CD4-positive, CD25-positive, alpha-beta regulatory T cell (primary cell): ENCODE measurements around the gene MALRD1. TPM values are rescaled to one million over a fixed set of nuclear protein-coding genes. Genes with fewer than 3 reads are reported as not detected.

ENCODE experiments used
- ATAC-seq, 2 donors: fragments of 150-1000 bp; cut with Tn5 transposase; one replicate each; pipeline ENCODE4 v1.10.0; 2021; ENCODE audit warnings: low read depth in 2 of 2, moderate number of reproducible peaks in 2 of 2, moderate library complexity in 1 of 2
- DNase-seq, 3 donors: peaks; one replicate each; pipeline versions ENCODE4 v3.0.0 to v3.0.0-alpha.2; 2012 to 2022; ENCODE audit warnings: mixed read lengths in 1 of 3
- H3K27ac ChIP-seq: one replicate; pipeline ENCODE4 v1.7.0; 2013; ENCODE audit warnings: mild to moderate bottlenecking, low read length; ENCODE audit not compliant: insufficient read depth, poor library complexity, severe bottlenecking
- H3K27me3 ChIP-seq: one replicate; pipeline ENCODE4 v1.7.0; 2013; ENCODE audit warnings: low read length; ENCODE audit not compliant: control insufficient read depth, insufficient read depth
- H3K36me3 ChIP-seq: one replicate; pipeline ENCODE4 v1.7.0; 2013; ENCODE audit warnings: mild to moderate bottlenecking, low read length, moderate library complexity; ENCODE audit not compliant: control insufficient read depth, insufficient read depth
- H3K4me1 ChIP-seq: 2 replicates; pipeline ENCODE4 v1.7.0; 2013; ENCODE audit warnings: mild to moderate bottlenecking, low read length; ENCODE audit not compliant: insufficient read depth, control insufficient read depth, poor library complexity, severe bottlenecking
- H3K4me3 ChIP-seq: one replicate; pipeline ENCODE4 v1.7.0; 2013; ENCODE audit warnings: low read depth, mild to moderate bottlenecking, low read length, moderate library complexity
- H3K9me3 ChIP-seq, 2 experiments: 1 replicate in 1 of 2; 2 replicates in 1 of 2; pipeline ENCODE4 v1.7.0; 2013; ENCODE audit warnings: low read length in 2 of 2, mild to moderate bottlenecking in 1 of 2, moderate library complexity in 1 of 2; ENCODE audit not compliant: control insufficient read depth in 2 of 2
- H3K27ac Mint-ChIP-seq, 3 donors: one replicate each; pipeline ENCODE4 v1.8.0; 2020 to 2022; ENCODE audit warnings: mild to moderate bottlenecking in 3 of 3, mixed read lengths in 3 of 3, moderate library complexity in 2 of 3
- H3K27me3 Mint-ChIP-seq: one replicate; pipeline ENCODE4 v1.8.0; 2022; ENCODE audit warnings: mild to moderate bottlenecking, mixed read lengths
- H3K36me3 Mint-ChIP-seq: one replicate; pipeline ENCODE4 v1.8.0; 2020; ENCODE audit warnings: mixed read lengths
- H3K4me1 Mint-ChIP-seq, 4 donors: one replicate each; pipeline ENCODE4 v1.8.0; 2020 to 2022; ENCODE audit warnings: mixed read lengths in 4 of 4, mild to moderate bottlenecking in 1 of 4
- H3K4me3 Mint-ChIP-seq, 4 donors: one replicate each; pipeline ENCODE4 v1.8.0; 2020 to 2022; ENCODE audit warnings: mild to moderate bottlenecking in 4 of 4, mixed read lengths in 4 of 4, moderate library complexity in 3 of 4
- H3K9me3 Mint-ChIP-seq, 7 donors: one replicate each; pipeline ENCODE4 v1.8.0; 2020 to 2022; ENCODE audit warnings: mixed read lengths in 7 of 7, mild to moderate bottlenecking in 3 of 7, moderate library complexity in 2 of 7
- polyA plus RNA-seq, 4 donors: library from polyadenylated mRNA; unstranded; fragments of 300-500 nt; fragmentation: Illumina TruSeq; gene quantifications; one replicate each; pipeline ENCODE4 v1.2.3, GENCODE V29; 2021
- total RNA-seq: library from RNA; stranded (reverse); gene quantifications from one replicate; pipeline ENCODE4 v1.2.3, GENCODE V29; 2022

MALRD1 gene
- total and polyA plus RNA-seq, 5 donors from 2014 or later = not detected

DNA sequence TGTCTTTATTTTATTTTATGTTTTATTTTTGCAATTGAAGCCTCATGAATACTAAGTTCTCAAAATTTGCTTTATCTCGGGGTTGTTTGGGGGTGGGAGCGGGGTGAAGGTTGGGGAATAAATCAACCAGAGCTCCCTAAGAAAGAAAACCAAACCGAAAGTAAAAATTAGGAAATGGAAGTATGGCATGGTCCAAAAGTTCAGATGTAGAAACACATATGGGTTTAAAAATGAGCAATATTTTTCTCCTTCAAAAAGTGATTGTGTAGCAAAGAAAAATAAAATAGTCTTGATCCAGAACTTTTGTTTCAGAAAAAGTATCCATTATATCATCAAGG, 590.3 kb downstream of the MALRD1 start:
- Mint-ChIP-seq H3K4me3 (no peak overlapping the region), H3K27ac (no peak overlapping the region)
- no peak overlapping the region for H3K4me3 ChIP-seq

DNA sequence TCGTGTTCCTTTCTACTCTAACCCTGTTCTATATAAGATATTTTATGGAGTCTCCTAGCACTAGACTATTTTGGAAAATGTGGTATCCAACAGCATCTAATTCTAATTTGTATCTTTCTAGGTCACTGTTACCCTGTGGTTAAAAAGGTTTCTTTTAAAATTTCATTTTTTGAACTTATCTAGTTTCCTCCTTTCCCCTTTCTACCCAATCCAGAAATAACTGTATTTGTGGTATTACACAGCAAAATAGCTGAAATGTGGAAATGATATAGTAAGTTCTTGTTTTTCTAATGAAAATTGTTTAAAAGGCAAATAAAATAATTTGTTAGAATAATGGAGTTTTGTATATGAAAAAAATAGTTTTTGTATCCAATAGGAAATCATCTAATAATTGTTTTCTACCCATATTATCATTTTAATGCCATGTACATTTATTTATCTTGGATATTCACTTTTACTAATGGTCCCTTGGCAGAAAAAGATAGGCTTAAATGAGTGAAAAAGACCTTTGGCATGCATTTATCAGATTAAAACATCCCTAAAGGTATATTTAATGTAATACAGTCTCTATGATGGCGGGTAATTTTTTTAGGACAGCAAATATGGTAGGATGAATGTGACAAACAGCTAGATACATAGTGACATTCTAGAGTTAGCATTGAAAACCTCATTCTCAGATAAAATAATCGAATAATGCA, 592.1 kb downstream of the MALRD1 start:
- H3K9me3 ChIP-seq = no peaks in the 10 kb centered on the region
- DNase-seq = no peak
- no peak for ATAC-seq
- Mint-ChIP-seq H3K4me3 (no peak overlapping the region), H3K27ac (no peak overlapping the region), H3K4me1 (peaks cover 0 to 3% (median 0%) of the 10 kb centered on the region in 4 donors), H3K9me3 (peaks cover 2 to 14% (median 5%) of the 10 kb centered on the region in 7 donors), H3K27me3 (no peaks in the 10 kb centered on the region), H3K36me3 (no peaks in the 10 kb centered on the region)
- H3K4me3 ChIP-seq = no peak overlapping the region
- H3K36me3 ChIP-seq = no peaks in the 10 kb centered on the region
- H3K27me3 ChIP-seq = no peaks in the 10 kb centered on the region
- no peaks in the 10 kb centered on the region for H3K4me1 ChIP-seq
- no peak overlapping the region for H3K27ac ChIP-seq

More for the DNA sequence above, 590.3 kb downstream of the MALRD1 start:
- DNase-seq (no peak), ATAC-seq (no peak)
- no peak overlapping the region for H3K27ac ChIP-seq
- no peaks in the 10 kb centered on the region for H3K27me3 ChIP-seq
- no peaks in the 10 kb centered on the region for H3K27me3 Mint-ChIP-seq
- H3K36me3 Mint-ChIP-seq = no peaks in the 10 kb centered on the region
- no peaks in the 10 kb centered on the region for H3K9me3 ChIP-seq
- no peaks in the 10 kb centered on the region for H3K36me3 ChIP-seq
- H3K4me1 Mint-ChIP-seq = peaks cover 0 to 3% (median 0%) of the 10 kb centered on the region in 4 donors
- peaks cover 3 to 20% (median 4%) of the 10 kb centered on the region in 7 donors for H3K9me3 Mint-ChIP-seq
- no peaks in the 10 kb centered on the region for H3K4me1 ChIP-seq

DNA sequence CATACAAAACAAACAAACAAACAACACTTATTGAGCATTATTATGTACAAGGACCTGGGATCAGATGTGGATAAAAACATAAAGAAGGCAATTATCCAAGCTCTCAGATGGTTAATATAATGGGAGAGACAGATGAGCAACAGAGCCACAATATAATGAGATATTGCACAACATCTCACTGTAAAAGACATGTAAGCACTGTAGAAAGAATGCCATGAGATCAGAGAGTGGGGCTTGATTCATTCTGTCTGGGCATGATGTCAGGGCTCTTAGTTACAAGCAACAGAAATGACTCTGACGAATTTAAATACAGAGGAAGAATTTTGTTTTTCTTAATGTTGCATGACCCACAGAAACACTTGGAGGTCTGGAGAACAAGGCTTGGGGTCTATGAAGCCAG, 602.9 kb downstream of the MALRD1 start:
- no peak overlapping the region for H3K27ac ChIP-seq
- H3K4me3 ChIP-seq = no peak overlapping the region
- no peaks in the 10 kb centered on the region for H3K4me1 ChIP-seq
- H3K4me1 Mint-ChIP-seq = no peaks in the 10 kb centered on the region
- peaks cover 0 to 7% of the 10 kb centered on the region in 2 experiments for H3K9me3 ChIP-seq
- ATAC-seq = no peak
- no peak overlapping the region for H3K4me3 Mint-ChIP-seq
- H3K9me3 Mint-ChIP-seq = peaks cover 0 to 16% (median 3%) of the 10 kb centered on the region in 7 donors
- H3K36me3 ChIP-seq = no peaks in the 10 kb centered on the region
- no peak for DNase-seq
- H3K27ac Mint-ChIP-seq = no peak overlapping the region
- no peaks in the 10 kb centered on the region for H3K27me3 Mint-ChIP-seq
- H3K36me3 Mint-ChIP-seq = no peaks in the 10 kb centered on the region
- no peaks in the 10 kb centered on the region for H3K27me3 ChIP-seq

DNA sequence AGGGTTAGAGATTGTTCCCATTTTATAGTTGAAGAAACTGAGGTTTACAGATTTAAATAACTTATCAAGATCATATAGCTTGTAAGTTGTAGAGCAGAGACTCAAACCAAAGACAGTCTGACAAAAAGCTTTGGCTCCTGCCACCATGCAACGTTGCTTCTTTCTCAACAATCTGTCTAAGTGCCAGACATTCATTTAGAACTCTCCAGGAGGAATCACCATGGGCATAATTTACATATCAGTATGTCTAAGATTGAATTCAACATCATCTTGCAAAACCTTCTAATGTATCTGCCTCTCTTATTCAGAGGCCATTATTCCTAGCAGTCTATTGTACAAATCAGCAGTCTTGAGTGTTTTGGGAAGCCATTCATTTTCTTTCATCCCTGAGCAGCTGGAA, 604.1 kb downstream of the MALRD1 start:
- Histone ChIP-seq H3K36me3 (no peaks in the 10 kb centered on the region), H3K27ac (no peak overlapping the region), H3K4me3 (no peak overlapping the region), H3K9me3 (no peaks in the 10 kb centered on the region), H3K27me3 (no peaks in the 10 kb centered on the region), H3K4me1 (no peaks in the 10 kb centered on the region)
- no peaks in the 10 kb centered on the region for H3K4me1 Mint-ChIP-seq
- no peak overlapping the region for H3K27ac Mint-ChIP-seq
- no peaks in the 10 kb centered on the region for H3K36me3 Mint-ChIP-seq
- no peak overlapping the region for H3K4me3 Mint-ChIP-seq
- ATAC-seq = no peak
- no peak for DNase-seq
- peaks cover 0 to 11% (median 5%) of the 10 kb centered on the region in 7 donors for H3K9me3 Mint-ChIP-seq
- H3K27me3 Mint-ChIP-seq = no peaks in the 10 kb centered on the region

DNA sequence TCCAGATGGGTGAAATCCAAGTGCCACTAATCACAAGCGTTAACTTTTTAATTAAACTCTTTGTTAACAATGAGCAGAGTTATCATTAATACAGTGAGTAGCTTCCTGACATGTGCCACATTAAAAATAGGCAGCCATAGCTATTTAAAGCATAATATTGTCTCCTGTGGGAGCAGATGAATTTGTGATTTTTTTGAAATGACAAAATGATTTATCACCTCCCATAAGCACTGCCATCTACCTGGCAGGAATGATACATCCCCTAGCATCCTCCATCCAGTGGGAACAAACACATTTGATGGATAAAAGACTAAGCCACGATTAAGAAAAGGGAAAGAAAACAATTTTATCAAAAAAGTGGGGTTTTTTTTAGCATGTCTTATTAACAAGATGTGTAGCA, 605.3 kb downstream of the MALRD1 start:
- H3K9me3 Mint-ChIP-seq = peaks cover under 1 to 7% (median 5%) of the 10 kb centered on the region in 7 donors
- no peaks in the 10 kb centered on the region for H3K27me3 Mint-ChIP-seq
- H3K4me3 ChIP-seq = no peak overlapping the region
- no peaks in the 10 kb centered on the region for H3K4me1 ChIP-seq
- no peak overlapping the region for H3K4me3 Mint-ChIP-seq
- no peaks in the 10 kb centered on the region for H3K36me3 Mint-ChIP-seq
- H3K36me3 ChIP-seq = no peaks in the 10 kb centered on the region
- ATAC-seq (no peak), DNase-seq (no peak)
- no peaks in the 10 kb centered on the region for H3K9me3 ChIP-seq
- no peaks in the 10 kb centered on the region for H3K27me3 ChIP-seq
- no peak overlapping the region for H3K27ac Mint-ChIP-seq
- no peaks in the 10 kb centered on the region for H3K4me1 Mint-ChIP-seq
- H3K27ac ChIP-seq = no peak overlapping the region

DNA sequence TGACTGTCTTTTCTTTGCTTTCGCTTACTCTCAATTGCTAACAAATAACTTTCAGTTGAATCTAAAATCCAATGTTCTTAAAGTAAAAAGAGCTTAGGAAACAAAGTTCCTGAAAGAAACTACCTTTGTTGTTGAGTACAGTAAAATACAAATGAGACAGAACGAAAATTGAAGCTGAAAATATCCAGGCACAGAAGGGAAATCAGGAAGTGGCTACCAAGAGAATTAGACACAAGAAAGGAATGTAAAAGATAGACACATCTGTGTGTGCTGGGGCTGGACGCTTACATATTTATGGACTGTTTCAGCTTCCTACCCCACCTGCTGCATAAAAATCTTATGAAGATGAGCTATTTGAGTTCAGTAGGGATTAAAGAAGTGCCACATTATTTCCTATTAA, 606.0 kb downstream of the MALRD1 start:
- no peak overlapping the region for H3K4me3 ChIP-seq
- ATAC-seq = no peak
- no peak overlapping the region for H3K27ac ChIP-seq
- Mint-ChIP-seq H3K4me3 (no peak overlapping the region), H3K27ac (no peak overlapping the region), H3K36me3 (no peaks in the 10 kb centered on the region), H3K27me3 (no peaks in the 10 kb centered on the region), H3K9me3 (peaks cover 1 to 7% (median 5%) of the 10 kb centered on the region in 7 donors), H3K4me1 (no peaks in the 10 kb centered on the region)
- DNase-seq = no peak
- H3K36me3 ChIP-seq = no peaks in the 10 kb centered on the region
- H3K27me3 ChIP-seq = no peaks in the 10 kb centered on the region
- no peaks in the 10 kb centered on the region for H3K4me1 ChIP-seq
- H3K9me3 ChIP-seq = no peaks in the 10 kb centered on the region

DNA sequence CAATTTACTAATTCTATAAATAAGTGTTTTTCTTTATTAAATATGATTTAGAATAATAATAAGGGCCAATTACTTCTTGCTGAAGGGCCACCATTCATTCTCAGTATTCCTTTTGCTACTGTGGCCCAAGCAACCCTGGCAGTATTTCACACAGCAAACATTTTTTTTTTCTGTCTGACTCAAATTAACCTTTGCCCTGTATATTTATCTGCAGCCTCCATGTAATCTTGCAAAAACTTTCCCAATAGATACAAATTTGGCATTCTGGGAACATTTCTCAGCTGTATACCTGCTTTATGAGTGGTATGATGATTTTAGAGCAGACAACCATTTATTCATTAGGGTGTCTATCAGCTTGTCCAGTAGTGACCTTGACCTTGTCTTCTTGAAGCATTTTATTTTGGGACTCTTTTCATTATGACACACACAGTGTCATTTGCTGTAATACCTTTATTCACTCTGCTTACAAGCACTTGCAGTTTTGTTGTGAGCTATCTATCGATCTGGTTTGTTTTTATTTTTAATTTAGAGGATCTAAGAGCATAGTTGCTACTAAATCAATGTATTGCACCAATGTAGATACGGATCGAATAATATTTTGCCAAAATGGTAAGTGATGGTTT, 607.9 kb downstream of the MALRD1 start:
- Mint-ChIP-seq H3K36me3 (no peaks in the 10 kb centered on the region), H3K9me3 (peaks cover 1 to 8% (median 3%) of the 10 kb centered on the region in 7 donors), H3K27me3 (no peaks in the 10 kb centered on the region), H3K4me3 (no peak overlapping the region), H3K4me1 (no peaks in the 10 kb centered on the region), H3K27ac (no peak overlapping the region)
- no peaks in the 10 kb centered on the region for H3K36me3 ChIP-seq
- no peaks in the 10 kb centered on the region for H3K27me3 ChIP-seq
- DNase-seq (no peak), ATAC-seq (no peak)
- H3K27ac ChIP-seq = no peak overlapping the region
- peaks cover 0 to 7% of the 10 kb centered on the region in 2 experiments for H3K9me3 ChIP-seq
- no peak overlapping the region for H3K4me3 ChIP-seq
- no peaks in the 10 kb centered on the region for H3K4me1 ChIP-seq

DNA sequence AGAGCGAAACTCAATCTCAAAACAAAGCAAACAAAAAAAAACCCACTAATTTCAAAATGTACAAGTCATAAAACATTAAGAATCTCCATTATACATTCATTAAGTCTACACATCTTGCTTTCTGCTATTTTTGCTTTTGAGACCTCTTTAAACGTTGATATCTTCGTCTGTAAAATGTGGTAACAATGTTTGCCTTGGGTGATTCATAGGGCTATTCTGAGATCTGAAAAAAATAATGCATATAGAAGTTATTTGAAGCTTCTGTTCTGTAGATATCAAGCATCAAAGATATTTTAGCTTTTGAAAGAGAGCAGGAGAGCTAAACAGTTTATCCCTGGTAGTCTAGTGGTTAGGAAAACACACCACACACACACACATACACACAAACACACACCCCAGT, 609.5 kb downstream of the MALRD1 start:
- Histone ChIP-seq H3K4me3 (no peak overlapping the region), H3K27ac (no peak overlapping the region), H3K4me1 (no peaks in the 10 kb centered on the region), H3K27me3 (no peaks in the 10 kb centered on the region), H3K9me3 (peaks cover 0 to 7% of the 10 kb centered on the region in 2 experiments), H3K36me3 (no peaks in the 10 kb centered on the region)
- ATAC-seq (no peak), DNase-seq (no peak)
- H3K27ac Mint-ChIP-seq = no peak overlapping the region
- H3K4me1 Mint-ChIP-seq = no peaks in the 10 kb centered on the region
- no peaks in the 10 kb centered on the region for H3K27me3 Mint-ChIP-seq
- peaks cover 0 to 8% (median 3%) of the 10 kb centered on the region in 7 donors for H3K9me3 Mint-ChIP-seq
- no peaks in the 10 kb centered on the region for H3K36me3 Mint-ChIP-seq
- H3K4me3 Mint-ChIP-seq = no peak overlapping the region
